ENCODE results near the gene CCDC34. TPM values are rescaled to one million over a fixed set of nuclear protein-coding genes. Genes with fewer than 3 reads are reported as not detected.

Gene CCDC34
- total and polyA plus RNA-seq, 2 experiments from 2014 or later: 10.1 to 56.0 TPM

DNA sequence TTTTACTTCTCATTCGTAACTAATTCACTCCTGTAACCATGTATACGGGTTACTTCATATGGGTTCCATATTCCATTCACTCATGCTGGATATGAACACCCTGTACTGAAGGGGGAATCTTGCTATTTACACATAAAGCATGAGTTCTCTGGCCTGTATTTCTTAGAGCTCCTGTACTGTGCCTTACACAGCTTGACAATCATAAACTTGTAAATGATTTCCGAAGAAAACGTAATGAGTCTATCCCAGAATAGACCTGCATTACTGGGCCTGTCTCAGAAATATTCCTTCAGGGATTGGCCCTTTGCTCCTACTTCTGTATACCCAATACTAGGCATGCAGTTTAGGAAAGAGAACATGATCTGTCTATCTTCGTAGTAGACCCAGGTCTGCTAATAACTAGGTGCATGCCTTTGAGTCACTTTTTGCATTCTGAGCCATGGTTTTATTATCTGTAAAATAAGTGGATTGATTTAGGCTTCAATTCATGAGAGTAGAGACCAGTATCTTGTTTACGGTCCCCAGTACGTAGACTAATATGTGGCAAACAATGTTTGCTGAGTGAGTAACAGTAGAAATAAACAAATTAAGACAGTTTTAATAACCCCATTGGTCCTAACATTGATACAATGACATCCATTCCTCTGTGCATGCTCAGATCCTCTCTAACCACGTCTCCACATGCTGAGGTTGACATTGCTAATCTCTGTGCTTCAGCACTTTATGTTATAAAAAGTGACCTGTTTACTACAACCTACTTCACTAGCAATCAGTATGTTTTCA, 1.2 kb downstream of the CCDC34 start:
- ATAC-seq: no peak
- H3K27ac Mint-ChIP-seq: no peak overlapping the region
- H2AFZ ChIP-seq: peak overlapping the region; percentile 94; the same call in 1 of the 2 replicates

DNA sequence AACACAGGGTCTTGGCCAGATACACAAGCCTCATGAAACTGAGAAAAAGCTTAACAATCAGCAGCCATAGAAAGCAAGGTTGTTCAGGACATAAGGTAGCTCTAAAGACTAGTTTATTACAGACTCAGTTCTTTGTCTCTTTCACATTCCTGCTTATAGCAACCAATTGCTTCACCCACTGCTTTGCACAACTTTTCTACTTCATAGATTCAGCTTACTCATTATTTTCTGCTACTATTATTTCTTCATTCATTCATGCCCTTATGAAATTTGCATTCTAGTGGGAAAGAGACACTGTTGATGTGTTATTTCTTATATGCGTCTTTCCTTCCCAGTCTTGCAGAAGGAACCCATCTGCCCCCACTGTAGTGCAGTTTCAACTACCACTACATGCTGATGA, 4.7 kb downstream of the CCDC34 start:
- no peaks in the 10 kb centered on the region; the same call in 2 of the 3 replicates for H3K9me3 Mint-ChIP-seq
- Histone ChIP-seq H4K20me1 (replicated peaks; ENCODE audit: insufficient read depth) (no peaks in the 10 kb centered on the region), H3K4me1 (ENCODE audit: insufficient read depth) (peaks cover 37% of the 10 kb centered on the region), H3K79me2 (replicated peaks; ENCODE audit: insufficient read depth) (peaks cover 18% of the 10 kb centered on the region; the same call in 1 of the 2 replicates), H3K36me3 (ENCODE audit: insufficient read depth) (no peaks in the 10 kb centered on the region), H3F3A (replicated peaks; ENCODE audit: low read depth) (no peaks in the 10 kb centered on the region), H3K4me2 (no peak overlapping the region), H3K27ac (ENCODE audit: low read depth) (no peak overlapping the region), H3K4me3 (no peak overlapping the region), H3K27me3 (ENCODE audit: insufficient read depth) (no peaks in the 10 kb centered on the region), H3K9me2 (ENCODE audit: insufficient read depth) (no peaks in the 10 kb centered on the region), H2AFZ (no peak overlapping the region)
- H3K36me3 Mint-ChIP-seq (ENCODE audit: low read depth): no peaks in the 10 kb centered on the region
- no peak for ATAC-seq
- peaks cover 22% of the 10 kb centered on the region for H3K4me1 Mint-ChIP-seq
- no peak for DNase-seq (ENCODE audit: low spot score)
- H3K4me3 Mint-ChIP-seq: no peak overlapping the region
- no peaks in the 10 kb centered on the region for H3K27me3 Mint-ChIP-seq (ENCODE audit: insufficient read depth, low read depth, poor library complexity)
- H3K27ac Mint-ChIP-seq: no peak overlapping the region
- TF ChIP-seq STAT1 (IDR thresholded peaks at IDR 0.05; ENCODE audit: unreplicated experiment): no peak
- TF ChIP-seq, protein P1, sequence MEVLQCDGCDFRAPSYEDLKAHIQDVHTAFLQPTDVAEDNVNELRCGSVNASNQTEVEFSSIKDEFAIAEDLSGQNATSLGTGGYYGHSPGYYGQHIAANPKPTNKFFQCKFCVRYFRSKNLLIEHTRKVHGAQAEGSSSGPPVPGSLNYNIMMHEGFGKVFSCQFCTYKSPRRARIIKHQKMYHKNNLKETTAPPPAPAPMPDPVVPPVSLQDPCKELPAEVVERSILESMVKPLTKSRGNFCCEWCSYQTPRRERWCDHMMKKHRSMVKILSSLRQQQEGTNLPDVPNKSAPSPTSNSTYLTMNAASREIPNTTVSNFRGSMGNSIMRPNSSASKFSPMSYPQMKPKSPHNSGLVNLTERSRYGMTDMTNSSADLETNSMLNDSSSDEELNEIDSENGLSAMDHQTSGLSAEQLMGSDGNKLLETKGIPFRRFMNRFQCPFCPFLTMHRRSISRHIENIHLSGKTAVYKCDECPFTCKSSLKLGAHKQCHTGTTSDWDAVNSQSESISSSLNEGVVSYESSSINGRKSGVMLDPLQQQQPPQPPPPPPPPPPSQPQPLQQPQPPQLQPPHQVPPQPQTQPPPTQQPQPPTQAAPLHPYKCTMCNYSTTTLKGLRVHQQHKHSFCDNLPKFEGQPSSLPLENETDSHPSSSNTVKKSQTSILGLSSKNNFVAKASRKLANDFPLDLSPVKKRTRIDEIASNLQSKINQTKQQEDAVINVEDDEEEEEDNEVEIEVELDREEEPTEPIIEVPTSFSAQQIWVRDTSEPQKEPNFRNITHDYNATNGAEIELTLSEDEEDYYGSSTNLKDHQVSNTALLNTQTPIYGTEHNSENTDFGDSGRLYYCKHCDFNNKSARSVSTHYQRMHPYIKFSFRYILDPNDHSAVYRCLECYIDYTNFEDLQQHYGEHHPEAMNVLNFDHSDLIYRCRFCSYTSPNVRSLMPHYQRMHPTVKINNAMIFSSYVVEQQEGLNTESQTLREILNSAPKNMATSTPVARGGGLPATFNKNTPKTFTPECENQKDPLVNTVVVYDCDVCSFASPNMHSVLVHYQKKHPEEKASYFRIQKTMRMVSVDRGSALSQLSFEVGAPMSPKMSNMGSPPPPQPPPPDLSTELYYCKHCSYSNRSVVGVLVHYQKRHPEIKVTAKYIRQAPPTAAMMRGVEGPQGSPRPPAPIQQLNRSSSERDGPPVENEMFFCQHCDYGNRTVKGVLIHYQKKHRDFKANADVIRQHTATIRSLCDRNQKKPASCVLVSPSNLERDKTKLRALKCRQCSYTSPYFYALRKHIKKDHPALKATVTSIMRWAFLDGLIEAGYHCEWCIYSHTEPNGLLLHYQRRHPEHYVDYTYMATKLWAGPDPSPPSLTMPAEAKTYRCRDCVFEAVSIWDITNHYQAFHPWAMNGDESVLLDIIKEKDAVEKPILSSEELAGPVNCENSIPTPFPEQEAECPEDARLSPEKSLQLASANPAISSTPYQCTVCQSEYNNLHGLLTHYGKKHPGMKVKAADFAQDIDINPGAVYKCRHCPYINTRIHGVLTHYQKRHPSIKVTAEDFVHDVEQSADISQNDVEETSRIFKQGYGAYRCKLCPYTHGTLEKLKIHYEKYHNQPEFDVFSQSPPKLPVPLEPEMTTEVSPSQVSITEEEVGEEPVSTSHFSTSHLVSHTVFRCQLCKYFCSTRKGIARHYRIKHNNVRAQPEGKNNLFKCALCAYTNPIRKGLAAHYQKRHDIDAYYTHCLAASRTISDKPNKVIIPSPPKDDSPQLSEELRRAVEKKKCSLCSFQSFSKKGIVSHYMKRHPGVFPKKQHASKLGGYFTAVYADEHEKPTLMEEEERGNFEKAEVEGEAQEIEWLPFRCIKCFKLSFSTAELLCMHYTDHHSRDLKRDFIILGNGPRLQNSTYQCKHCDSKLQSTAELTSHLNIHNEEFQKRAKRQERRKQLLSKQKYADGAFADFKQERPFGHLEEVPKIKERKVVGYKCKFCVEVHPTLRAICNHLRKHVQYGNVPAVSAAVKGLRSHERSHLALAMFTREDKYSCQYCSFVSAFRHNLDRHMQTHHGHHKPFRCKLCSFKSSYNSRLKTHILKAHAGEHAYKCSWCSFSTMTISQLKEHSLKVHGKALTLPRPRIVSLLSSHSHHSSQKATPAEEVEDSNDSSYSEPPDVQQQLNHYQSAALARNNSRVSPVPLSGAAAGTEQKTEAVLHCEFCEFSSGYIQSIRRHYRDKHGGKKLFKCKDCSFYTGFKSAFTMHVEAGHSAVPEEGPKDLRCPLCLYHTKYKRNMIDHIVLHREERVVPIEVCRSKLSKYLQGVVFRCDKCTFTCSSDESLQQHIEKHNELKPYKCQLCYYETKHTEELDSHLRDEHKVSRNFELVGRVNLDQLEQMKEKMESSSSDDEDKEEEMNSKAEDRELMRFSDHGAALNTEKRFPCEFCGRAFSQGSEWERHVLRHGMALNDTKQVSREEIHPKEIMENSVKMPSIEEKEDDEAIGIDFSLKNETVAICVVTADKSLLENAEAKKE (CRISPR knock-in tag; IDR thresholded peaks at IDR 0.05): no peak
- no peak for TF ChIP-seq EZH2 (IDR thresholded peaks at IDR 0.05; ENCODE audit: low read depth, unreplicated experiment)
- no peak for TF ChIP-seq NANOG (IDR thresholded peaks at IDR 0.05; ENCODE audit: borderline replicate concordance)
- no peak for TF ChIP-seq ZNF114 (CRISPR knock-in tag; IDR thresholded peaks at IDR 0.05)

More for the DNA sequence above, 1.2 kb downstream of the CCDC34 start:
- Mint-ChIP-seq H3K36me3 (ENCODE audit: low read depth) (no peaks in the 10 kb centered on the region), H3K9me3 (no peaks in the 10 kb centered on the region; the same call in 2 of the 3 replicates), H3K4me3 (peak overlapping the region; percentile 91), H3K4me1 (peaks cover 25% of the 10 kb centered on the region), H3K27me3 (ENCODE audit: insufficient read depth, low read depth, poor library complexity) (peaks cover 3% of the 10 kb centered on the region)
- Histone ChIP-seq H3K79me2 (replicated peaks; ENCODE audit: insufficient read depth) (peaks cover 18% of the 10 kb centered on the region; the same call in 1 of the 2 replicates), H3K4me3 (peak overlapping the region; percentile 83), H3K4me1 (ENCODE audit: insufficient read depth) (peaks cover 21% of the 10 kb centered on the region), H3F3A (replicated peaks; ENCODE audit: low read depth) (no peaks in the 10 kb centered on the region), H4K20me1 (replicated peaks; ENCODE audit: insufficient read depth) (no peaks in the 10 kb centered on the region), H3K27me3 (ENCODE audit: insufficient read depth) (no peaks in the 10 kb centered on the region), H3K9me2 (ENCODE audit: insufficient read depth) (no peaks in the 10 kb centered on the region), H3K4me2 (peak overlapping the region; percentile 86), H3K27ac (ENCODE audit: low read depth) (peak overlapping the region; percentile 65; the same call in 1 of the 2 replicates), H3K36me3 (ENCODE audit: insufficient read depth) (0 out of 2 replicates have a peak, but pooled peaks cover 1% of the 10 kb centered on the region)
- TF ChIP-seq, protein P2, sequence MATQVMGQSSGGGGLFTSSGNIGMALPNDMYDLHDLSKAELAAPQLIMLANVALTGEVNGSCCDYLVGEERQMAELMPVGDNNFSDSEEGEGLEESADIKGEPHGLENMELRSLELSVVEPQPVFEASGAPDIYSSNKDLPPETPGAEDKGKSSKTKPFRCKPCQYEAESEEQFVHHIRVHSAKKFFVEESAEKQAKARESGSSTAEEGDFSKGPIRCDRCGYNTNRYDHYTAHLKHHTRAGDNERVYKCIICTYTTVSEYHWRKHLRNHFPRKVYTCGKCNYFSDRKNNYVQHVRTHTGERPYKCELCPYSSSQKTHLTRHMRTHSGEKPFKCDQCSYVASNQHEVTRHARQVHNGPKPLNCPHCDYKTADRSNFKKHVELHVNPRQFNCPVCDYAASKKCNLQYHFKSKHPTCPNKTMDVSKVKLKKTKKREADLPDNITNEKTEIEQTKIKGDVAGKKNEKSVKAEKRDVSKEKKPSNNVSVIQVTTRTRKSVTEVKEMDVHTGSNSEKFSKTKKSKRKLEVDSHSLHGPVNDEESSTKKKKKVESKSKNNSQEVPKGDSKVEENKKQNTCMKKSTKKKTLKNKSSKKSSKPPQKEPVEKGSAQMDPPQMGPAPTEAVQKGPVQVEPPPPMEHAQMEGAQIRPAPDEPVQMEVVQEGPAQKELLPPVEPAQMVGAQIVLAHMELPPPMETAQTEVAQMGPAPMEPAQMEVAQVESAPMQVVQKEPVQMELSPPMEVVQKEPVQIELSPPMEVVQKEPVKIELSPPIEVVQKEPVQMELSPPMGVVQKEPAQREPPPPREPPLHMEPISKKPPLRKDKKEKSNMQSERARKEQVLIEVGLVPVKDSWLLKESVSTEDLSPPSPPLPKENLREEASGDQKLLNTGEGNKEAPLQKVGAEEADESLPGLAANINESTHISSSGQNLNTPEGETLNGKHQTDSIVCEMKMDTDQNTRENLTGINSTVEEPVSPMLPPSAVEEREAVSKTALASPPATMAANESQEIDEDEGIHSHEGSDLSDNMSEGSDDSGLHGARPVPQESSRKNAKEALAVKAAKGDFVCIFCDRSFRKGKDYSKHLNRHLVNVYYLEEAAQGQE (IDR thresholded peaks at IDR 0.05; ENCODE audit: unreplicated experiment): no peak
- TF ChIP-seq NANOG (IDR thresholded peaks at IDR 0.05; ENCODE audit: borderline replicate concordance): no peak
- DNase-seq (ENCODE audit: low spot score): no peak

All from GM23338 (cell line).